BLaER1 treated with 17β-estradiol and CSF1 and Interleukin-3, amounts not matched to agents 10 nM and 100 nM (cell line): ENCODE results near the gene CYB5R3.

Source experiments
- H3K27ac ChIP-seq, 11 experiments: shearing (Covaris generic); formaldehyde crosslinking; 2 replicates each; pipeline ENCODE4 v1.8.1; 2022
- H3K27me3 ChIP-seq, 11 experiments: shearing (Covaris generic); formaldehyde crosslinking; 2 replicates each; pipeline ENCODE4 v1.8.1; 2022
- H3K36me3 ChIP-seq, 11 experiments: shearing (Covaris generic); formaldehyde crosslinking; 2 replicates each; pipeline ENCODE4 v1.8.1; 2022
- H3K4me1 ChIP-seq, 10 experiments: shearing (Covaris generic); formaldehyde crosslinking; 2 replicates each; pipeline ENCODE4 v1.8.1; 2022
- H3K4me2 ChIP-seq, 11 experiments: shearing (Covaris generic); formaldehyde crosslinking; 2 replicates each; pipeline ENCODE4 v1.8.1; 2022
- H3K4me3 ChIP-seq, 10 experiments: shearing (Covaris generic); formaldehyde crosslinking; 2 replicates each; pipeline ENCODE4 v1.8.1; 2022
- H3K9ac ChIP-seq, 11 experiments: shearing (Covaris generic); formaldehyde crosslinking; 2 replicates each; pipeline ENCODE4 v1.8.1; 2022
- H3K9me3 ChIP-seq, 11 experiments: shearing (Covaris generic); formaldehyde crosslinking; replicated peaks in 1 of 11; 2 replicates each; pipeline ENCODE4 v1.8.1; 2022
- H4K20me1 ChIP-seq, 11 experiments: shearing (Covaris generic); formaldehyde crosslinking; 2 replicates each; pipeline ENCODE4 v1.8.1; 2022
- Cebpa-rat ChIP-seq, 11 experiments: shearing (Covaris generic); IDR thresholded peaks; 2 replicates each; pipeline ENCODE4 v1.8.1; 2022

Gene CYB5R3

GRCh38 chr22:42691440-42691839 lies 42.2 kb upstream of the CYB5R3 start:
- Histone ChIP-seq H3K4me3 (no peak overlapping the region), H3K9me3 (no peaks in the 10 kb centered on the region), H3K27ac (peak overlapping the region in 4 of 11 experiments; percentile 62 to 79 (median 66); a peak in 5 of 22 replicates), H3K27me3 (peaks cover 0 to 6% (median 0%) of the 10 kb centered on the region in 11 experiments; a peak in 2 of 22 replicates), H3K4me2 (peak overlapping the region in 10 of 11 experiments; percentile 54 to 97 (median 84); a peak in 19 of 22 replicates), H4K20me1 (no peaks in the 10 kb centered on the region; a peak in 1 of 22 replicates), H3K4me1 (peaks cover 38 to 98% (median 94%) of the 10 kb centered on the region in 10 experiments), H3K9ac (peak overlapping the region in 4 of 11 experiments; percentile 56 to 71 (median 62); a peak in 6 of 22 replicates), H3K36me3 (no peaks in the 10 kb centered on the region)
- TF ChIP-seq Cebpa-rat (IDR thresholded peaks at IDR 0.05) = no peak

DNA sequence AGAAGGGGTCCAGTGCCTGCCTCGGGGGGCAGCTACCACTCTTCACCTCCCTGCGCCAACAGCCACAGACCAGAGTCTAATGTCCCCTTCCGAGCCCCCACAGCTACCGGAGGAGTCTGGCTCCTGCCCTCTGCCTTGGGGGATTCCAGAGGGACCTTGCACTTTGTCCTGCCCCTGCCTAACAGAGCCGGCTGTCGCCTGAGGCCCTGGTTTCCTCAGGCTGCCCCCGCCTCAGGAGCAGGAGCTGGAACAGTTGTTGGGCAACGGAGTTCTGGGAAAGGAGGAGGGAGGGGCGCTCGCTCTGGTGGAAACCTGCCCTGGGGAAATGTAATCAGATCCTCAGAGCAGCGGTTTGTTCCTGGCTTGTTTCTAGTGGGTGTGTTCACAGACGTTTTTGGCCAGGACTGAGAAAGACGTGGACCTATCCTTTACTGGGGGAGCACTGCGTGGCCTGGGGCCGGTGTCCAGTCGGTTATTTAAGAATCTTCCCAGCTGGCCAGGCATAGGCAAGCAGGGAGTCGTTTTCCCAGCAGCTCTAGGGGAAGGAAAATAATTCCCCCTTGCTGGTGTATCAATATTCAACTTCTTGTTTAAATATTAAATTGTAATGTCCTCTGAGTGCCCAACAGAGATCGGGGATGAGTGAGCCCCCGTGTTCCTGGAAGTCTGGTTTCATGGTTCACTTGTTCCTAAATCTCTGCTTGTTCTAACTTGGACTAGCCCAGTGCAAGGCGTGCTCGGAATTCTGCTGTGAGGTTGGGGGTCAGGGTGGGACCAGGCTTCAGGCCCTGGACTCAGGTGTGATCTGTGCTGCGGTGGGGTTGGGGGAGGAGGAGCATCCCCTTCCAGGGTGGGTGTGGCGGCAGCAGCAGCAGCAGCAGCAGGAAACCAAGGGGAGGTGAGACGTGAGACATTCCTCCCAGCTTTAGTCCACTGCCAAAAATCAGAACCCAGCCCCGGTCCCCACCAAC lies 39.3 kb upstream of the CYB5R3 start:
- peak overlapping the region; percentile 35 to 92 (median 84) for H3K4me2 ChIP-seq
- H3K9me3 ChIP-seq = no peaks in the 10 kb centered on the region
- peaks cover 45 to 89% (median 76%) of the 10 kb centered on the region in 10 experiments for H3K4me1 ChIP-seq
- H3K27me3 ChIP-seq = peaks cover 0 to 6% (median 0%) of the 10 kb centered on the region in 11 experiments; a peak in 2 of 22 replicates
- TF ChIP-seq Cebpa-rat (IDR thresholded peaks at IDR 0.05) = 0 out of 22 replicates have a peak, but pooled peaks of 2 of the 11 experiments have one; percentile 17 to 36
- no peaks in the 10 kb centered on the region for H3K36me3 ChIP-seq
- peak overlapping the region in 9 of 11 experiments; percentile 1 to 62 (median 42); a peak in 13 of 22 replicates for H3K27ac ChIP-seq
- no peaks in the 10 kb centered on the region for H4K20me1 ChIP-seq
- H3K4me3 ChIP-seq = peak overlapping the region in 2 of 10 experiments; percentile 17 to 29; a peak in 2 of 20 replicates
- H3K9ac ChIP-seq = peak overlapping the region in 9 of 11 experiments; percentile 4 to 60 (median 39); a peak in 13 of 22 replicates

DNA sequence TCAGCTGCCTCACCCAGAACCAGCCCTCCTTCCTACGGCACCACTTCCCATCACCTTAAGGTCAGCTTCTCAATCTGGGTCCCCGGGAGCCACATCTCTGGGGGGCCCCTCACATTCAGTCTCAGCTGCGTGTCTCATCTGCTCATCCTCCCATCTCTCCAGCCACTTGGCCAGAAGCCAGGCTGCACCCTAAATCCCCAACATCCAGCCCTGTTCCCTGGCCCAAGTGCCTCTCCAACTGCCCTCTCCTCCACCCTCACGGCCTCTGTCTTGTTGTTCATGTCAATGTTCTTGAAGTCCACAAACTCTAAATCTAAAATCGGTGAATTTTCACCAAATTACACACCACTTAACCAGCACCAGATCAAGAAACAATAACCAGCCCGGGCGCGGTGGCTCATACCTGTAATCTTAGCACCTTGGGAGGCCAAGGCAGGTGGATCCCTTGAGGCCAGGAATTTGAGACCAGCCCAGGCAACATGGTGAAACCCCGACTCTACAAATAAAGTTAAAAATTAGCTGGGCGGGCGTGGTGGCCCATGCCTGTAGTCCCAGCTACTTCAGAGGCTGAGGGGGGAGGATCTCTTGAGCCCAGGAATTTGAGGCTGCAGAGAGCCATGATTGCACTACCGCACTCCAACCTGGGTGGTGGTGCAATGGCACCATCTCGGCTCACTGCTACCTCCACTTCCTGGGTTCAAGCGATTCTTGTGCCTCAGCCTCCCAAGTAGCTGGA lies 37.7 kb upstream of the CYB5R3 start:
- H3K27ac ChIP-seq = peak overlapping the region in 7 of 11 experiments; percentile 1 to 57 (median 32); a peak in 7 of 22 replicates
- TF ChIP-seq Cebpa-rat (IDR thresholded peaks at IDR 0.05) = no peak
- H3K4me1 ChIP-seq = peaks cover 30 to 73% (median 60%) of the 10 kb centered on the region in 10 experiments
- H3K4me2 ChIP-seq = peak overlapping the region; percentile 70 to 92 (median 83)
- no peaks in the 10 kb centered on the region for H3K36me3 ChIP-seq
- H3K4me3 ChIP-seq = no peak overlapping the region
- no peaks in the 10 kb centered on the region for H3K9me3 ChIP-seq
- H4K20me1 ChIP-seq = no peaks in the 10 kb centered on the region
- peaks cover 0 to 6% (median 0%) of the 10 kb centered on the region in 11 experiments; a peak in 2 of 22 replicates for H3K27me3 ChIP-seq
- peak overlapping the region in 7 of 11 experiments; percentile 9 to 54 (median 34); a peak in 9 of 22 replicates for H3K9ac ChIP-seq

DNA sequence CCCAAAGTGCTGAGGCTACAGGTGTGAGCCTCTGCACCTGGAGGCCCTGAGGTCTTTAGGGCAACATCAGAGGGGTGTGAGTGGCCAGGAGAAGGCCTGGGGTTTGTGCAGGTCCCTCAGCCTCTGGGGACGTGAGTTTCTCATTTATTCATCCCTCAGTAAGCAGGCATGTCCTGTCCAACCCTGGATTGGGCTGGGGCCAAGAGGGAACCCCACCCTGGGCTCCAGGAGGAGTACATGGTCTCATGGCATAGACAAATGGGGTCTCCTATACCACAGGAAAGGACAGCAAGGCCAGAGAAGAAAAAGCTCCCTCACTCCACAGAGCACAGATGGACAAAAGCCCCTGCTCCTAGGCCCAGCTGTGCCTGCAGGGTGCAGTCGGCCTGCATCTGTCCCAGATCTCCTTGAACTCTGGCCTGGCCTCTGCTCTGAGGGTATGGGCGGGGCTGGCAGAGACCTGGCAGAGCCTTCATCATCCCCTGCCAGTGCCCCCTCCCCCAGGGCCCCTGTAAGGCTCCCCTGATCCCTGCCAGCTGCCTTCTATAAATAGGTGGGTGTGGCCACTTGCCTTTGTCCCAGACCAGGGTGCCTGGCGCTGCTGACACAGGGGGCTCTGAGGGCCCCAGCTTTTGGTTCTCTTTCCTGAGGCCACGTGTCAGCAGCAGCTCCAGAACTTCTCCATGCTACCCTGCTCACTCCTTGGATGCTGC lies 36.9 kb upstream of the CYB5R3 start:
- Histone ChIP-seq H3K4me2 (peak overlapping the region; percentile 70 to 92 (median 83)), H3K4me3 (no peak overlapping the region), H3K9ac (peak overlapping the region in 7 of 11 experiments; percentile 9 to 54 (median 34); a peak in 9 of 22 replicates), H3K36me3 (no peaks in the 10 kb centered on the region), H4K20me1 (no peaks in the 10 kb centered on the region), H3K27ac (peak overlapping the region in 7 of 11 experiments; percentile 1 to 57 (median 32); a peak in 7 of 22 replicates), H3K9me3 (no peaks in the 10 kb centered on the region), H3K4me1 (peaks cover 30 to 68% (median 55%) of the 10 kb centered on the region in 10 experiments), H3K27me3 (0 out of 22 replicates have a peak, but pooled peaks cover 0 to 6% (median 0%) of the 10 kb centered on the region in 11 experiments)
- no peak for TF ChIP-seq Cebpa-rat (IDR thresholded peaks at IDR 0.05)

- Histone ChIP-seq H3K4me1 (peaks cover 44 to 67% (median 59%) of the 10 kb centered on the region in 10 experiments), H3K36me3 (no peaks in the 10 kb centered on the region), H3K27ac (no peak overlapping the region), H3K27me3 (0 out of 22 replicates have a peak, but pooled peaks cover 0 to 6% (median 0%) of the 10 kb centered on the region in 11 experiments), H4K20me1 (no peaks in the 10 kb centered on the region), H3K4me2 (peak overlapping the region in 1 of 11 experiments; percentile 4; a peak in 1 of 22 replicates), H3K9me3 (peaks cover 0 to 11% (median 6%) of the 10 kb centered on the region in 11 experiments; a peak in 19 of 22 replicates), H3K9ac (no peak overlapping the region), H3K4me3 (no peak overlapping the region)
- TF ChIP-seq Cebpa-rat (IDR thresholded peaks at IDR 0.05) = no peak
These were observed 35.4 kb upstream of the CYB5R3 start for GRCh38 chr22:42684462-42685195.

GRCh38 chr22:42683578-42684283 lies 34.5 kb upstream of the CYB5R3 start:
- Histone ChIP-seq H3K4me2 (no peak overlapping the region; a peak in 1 of 22 replicates), H3K9ac (0 out of 22 replicates have a peak overlapping the region, but pooled peaks of 1 of the 11 experiments have one; percentile 16), H3K4me1 (peaks cover 37 to 58% (median 51%) of the 10 kb centered on the region in 10 experiments), H3K27me3 (0 out of 22 replicates have a peak, but pooled peaks cover 0 to 6% (median 0%) of the 10 kb centered on the region in 11 experiments), H4K20me1 (no peaks in the 10 kb centered on the region), H3K9me3 (peaks cover 8 to 20% (median 15%) of the 10 kb centered on the region in 11 experiments), H3K36me3 (peaks cover 0 to 8% (median 0%) of the 10 kb centered on the region in 11 experiments; a peak in 3 of 22 replicates), H3K27ac (no peak overlapping the region), H3K4me3 (no peak overlapping the region)
- TF ChIP-seq Cebpa-rat (IDR thresholded peaks at IDR 0.05) = no peak
